Natural killer cell treated with Interleukin-12 subunit alpha and Interleukin-12 subunit beta and Interleukin-15 and Interleukin-18, amount 100 ng/mL, for 72 hours (primary cell): ENCODE results near the gene ACO1. TPM values are rescaled to one million over a fixed set of nuclear protein-coding genes. Genes with fewer than 3 reads are reported as not detected.

Experiments
- ATAC-seq, 2 donors: fragments of 150-1000 bp; cut with Tn5 transposase in 1 of 2; sonication (Bioruptor Pico), chemical (Tn5 transposase) in 1 of 2; 2 replicates each; pipeline ENCODE4 v1.10.0; 2021
- DNase-seq: peaks from one replicate; pipeline ENCODE4 v3.0.0; 2022; ENCODE audit warnings: low spot score
- H3K27ac Mint-ChIP-seq, 2 donors: 1 replicate in 1 of 2; 2 replicates in 1 of 2; pipeline ENCODE4 v1.8.0; 2022; ENCODE audit warnings: mixed read lengths in 2 of 2, mild to moderate bottlenecking in 1 of 2, moderate library complexity in 1 of 2
- H3K27me3 Mint-ChIP-seq, 2 donors: 1 replicate in 1 of 2; 2 replicates in 1 of 2; pipeline ENCODE4 v1.8.0; 2022; ENCODE audit warnings: mixed read lengths in 2 of 2
- H3K36me3 Mint-ChIP-seq: one replicate; pipeline ENCODE4 v1.8.0; 2022; ENCODE audit warnings: mixed read lengths
- H3K4me1 Mint-ChIP-seq, 2 donors: 1 replicate in 1 of 2; 2 replicates in 1 of 2; pipeline ENCODE4 v1.8.0; 2022; ENCODE audit warnings: low read depth in 2 of 2, mixed read lengths in 2 of 2, mild to moderate bottlenecking in 1 of 2
- H3K4me3 Mint-ChIP-seq: one replicate; pipeline ENCODE4 v1.8.0; 2022; ENCODE audit warnings: mixed read lengths
- H3K9me3 Mint-ChIP-seq: 2 replicates; pipeline ENCODE4 v1.8.0; 2022; ENCODE audit warnings: mixed read lengths
- total RNA-seq, 2 donors: library from RNA; stranded (reverse); gene quantifications; one replicate each; pipeline ENCODE4 v1.2.3, GENCODE V29; 2022

ACO1 gene
- total RNA-seq, 2 donors from 2014 or later, result 10.9 to 12.1 TPM

DNA sequence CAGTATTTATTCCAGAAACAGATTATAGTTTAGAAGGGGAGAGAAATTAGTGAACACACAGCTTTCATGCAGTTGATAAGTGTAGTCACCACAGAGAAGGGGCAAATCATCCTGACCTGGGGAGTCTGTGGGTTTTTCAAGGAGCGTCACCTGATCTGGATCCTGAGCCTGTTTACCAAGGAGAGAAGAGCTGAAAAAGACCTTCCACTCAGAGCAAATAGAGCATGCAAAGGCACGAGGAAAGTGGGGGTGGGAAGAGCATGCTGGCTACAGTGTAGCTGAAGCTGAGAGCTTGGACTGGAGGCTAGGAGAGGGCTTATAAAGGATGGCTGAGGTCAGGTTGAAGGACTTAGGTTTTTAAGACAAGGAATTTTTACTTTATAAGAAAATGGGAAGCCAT is 30.4 kb downstream of the ACO1 start:
- H3K4me3 Mint-ChIP-seq, result no peak overlapping the region
- no peaks in the 10 kb centered on the region for H3K9me3 Mint-ChIP-seq
- no peaks in the 10 kb centered on the region for H3K27me3 Mint-ChIP-seq
- H3K27ac Mint-ChIP-seq, result no peak overlapping the region
- H3K36me3 Mint-ChIP-seq, result peaks cover 9% of the 10 kb centered on the region
- DNase-seq (no peak), ATAC-seq (no peak)
- no peaks in the 10 kb centered on the region for H3K4me1 Mint-ChIP-seq

GRCh38 chr9:32419921-32420320 is 35.5 kb downstream of the ACO1 start:
- no peaks in the 10 kb centered on the region for H3K27me3 Mint-ChIP-seq
- no peak overlapping the region for H3K4me3 Mint-ChIP-seq
- no peak overlapping the region for H3K27ac Mint-ChIP-seq

GRCh38 chr9:32422237-32422806 is 37.9 kb downstream of the ACO1 start:
- DNase-seq (no peak), ATAC-seq (no peak)
- H3K36me3 Mint-ChIP-seq, result peaks cover 6% of the 10 kb centered on the region
- H3K4me1 Mint-ChIP-seq, result peaks cover 0 to 3% of the 10 kb centered on the region in 2 donors
- no peaks in the 10 kb centered on the region for H3K9me3 Mint-ChIP-seq
- H3K27ac Mint-ChIP-seq, result no peak overlapping the region
- H3K4me3 Mint-ChIP-seq, result no peak overlapping the region
- no peaks in the 10 kb centered on the region for H3K27me3 Mint-ChIP-seq

More at GRCh38 chr9:32419921-32420320, 35.5 kb downstream of the ACO1 start:
- H3K4me1 Mint-ChIP-seq, result no peaks in the 10 kb centered on the region
- no peak for DNase-seq
- no peak for ATAC-seq
- no peaks in the 10 kb centered on the region for H3K9me3 Mint-ChIP-seq
- H3K36me3 Mint-ChIP-seq, result peaks cover 6% of the 10 kb centered on the region

GRCh38 chr9:32423371-32423770 is 38.9 kb downstream of the ACO1 start:
- no peaks in the 10 kb centered on the region for H3K36me3 Mint-ChIP-seq
- DNase-seq (no peak), ATAC-seq (no peak)
- no peaks in the 10 kb centered on the region for H3K27me3 Mint-ChIP-seq
- no peak overlapping the region for H3K4me3 Mint-ChIP-seq
- H3K4me1 Mint-ChIP-seq, result peaks cover 0 to 3% of the 10 kb centered on the region in 2 donors
- H3K27ac Mint-ChIP-seq, result no peak overlapping the region
- no peaks in the 10 kb centered on the region for H3K9me3 Mint-ChIP-seq

GRCh38 chr9:32424616-32425015 is 40.2 kb downstream of the ACO1 start:
- no peaks in the 10 kb centered on the region for H3K27me3 Mint-ChIP-seq
- no peak for DNase-seq
- ATAC-seq, result no peak
- H3K9me3 Mint-ChIP-seq, result no peaks in the 10 kb centered on the region
- H3K4me3 Mint-ChIP-seq, result no peak overlapping the region
- no peaks in the 10 kb centered on the region for H3K36me3 Mint-ChIP-seq
- peaks cover 0 to 3% of the 10 kb centered on the region in 2 donors for H3K4me1 Mint-ChIP-seq
- no peak overlapping the region for H3K27ac Mint-ChIP-seq

DNA sequence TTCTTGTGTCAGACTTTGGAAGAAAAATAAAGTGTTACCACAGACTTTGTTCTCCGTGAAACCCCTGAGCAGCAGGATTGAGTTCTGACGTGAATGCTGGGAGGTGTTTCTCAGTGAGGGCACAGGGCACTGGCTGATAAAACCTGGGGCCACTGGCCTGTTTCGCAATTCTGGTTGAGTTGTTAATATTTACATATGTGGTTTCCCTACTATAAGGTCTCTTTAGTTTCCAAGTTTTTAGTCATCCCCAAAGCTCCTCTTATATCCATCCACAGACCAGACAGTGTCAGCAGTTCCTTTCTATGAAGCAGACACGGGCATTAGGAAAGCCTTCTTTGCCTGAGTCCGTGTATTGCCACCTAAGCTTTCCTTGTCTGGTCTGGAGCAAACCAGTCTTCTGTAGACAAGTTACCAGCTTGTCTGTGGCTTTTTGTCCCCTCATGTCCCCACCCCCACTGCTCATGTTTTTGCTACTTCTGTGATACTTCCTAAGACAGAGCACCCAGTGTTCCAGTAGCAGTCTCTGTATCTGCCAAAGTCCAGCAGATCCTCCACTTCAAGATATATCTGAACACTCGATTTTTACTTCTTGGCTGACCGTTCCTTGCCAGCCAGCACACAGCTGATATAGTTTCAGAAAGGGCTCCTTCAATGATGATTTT is 42.0 kb downstream of the ACO1 start:
- no peak overlapping the region for H3K4me3 Mint-ChIP-seq
- no peak overlapping the region for H3K27ac Mint-ChIP-seq
- H3K36me3 Mint-ChIP-seq, result no peaks in the 10 kb centered on the region
- no peaks in the 10 kb centered on the region for H3K9me3 Mint-ChIP-seq
- ATAC-seq, result no peak
- H3K4me1 Mint-ChIP-seq, result peaks cover 0 to 3% of the 10 kb centered on the region in 2 donors
- no peaks in the 10 kb centered on the region for H3K27me3 Mint-ChIP-seq
- no peak for DNase-seq

GRCh38 chr9:32427111-32427873 is 42.8 kb downstream of the ACO1 start:
- ATAC-seq (peak in 1 of 2 donors; percentile 27), DNase-seq (no peak)
- Mint-ChIP-seq H3K36me3 (no peaks in the 10 kb centered on the region), H3K27ac (no peak overlapping the region), H3K9me3 (no peaks in the 10 kb centered on the region), H3K4me3 (no peak overlapping the region), H3K27me3 (no peaks in the 10 kb centered on the region), H3K4me1 (peaks cover 0 to 3% of the 10 kb centered on the region in 2 donors)

- Mint-ChIP-seq H3K27me3 (no peaks in the 10 kb centered on the region), H3K27ac (no peak overlapping the region), H3K9me3 (no peaks in the 10 kb centered on the region), H3K4me1 (peaks cover 0 to 3% of the 10 kb centered on the region in 2 donors), H3K36me3 (no peaks in the 10 kb centered on the region), H3K4me3 (no peak overlapping the region)
- ATAC-seq (no peak), DNase-seq (no peak)
These were observed 46.3 kb downstream of the ACO1 start for GRCh38 chr9:32430720-32431119.

DNA sequence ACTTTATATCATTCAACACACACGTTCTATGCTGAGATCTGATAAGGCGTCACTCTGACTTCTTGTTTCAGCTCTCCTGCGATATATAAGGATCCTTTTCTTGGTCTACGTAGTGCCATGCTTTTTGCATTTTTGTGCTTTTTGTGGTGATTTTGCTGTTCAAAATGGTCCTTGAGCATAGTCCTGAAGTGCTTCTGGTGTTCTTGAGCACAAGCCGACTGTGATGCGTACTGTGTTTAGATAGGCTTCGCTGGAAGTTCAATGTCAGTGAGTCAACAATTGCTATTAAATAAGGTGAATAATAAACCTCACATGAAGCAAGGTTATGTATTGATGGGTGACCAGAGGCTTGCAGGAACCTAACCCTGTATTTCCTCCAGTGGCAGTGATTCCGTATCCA is 46.8 kb downstream of the ACO1 start:
- ATAC-seq (no peak), DNase-seq (no peak)
- Mint-ChIP-seq H3K36me3 (peaks cover 2% of the 10 kb centered on the region), H3K27me3 (no peaks in the 10 kb centered on the region), H3K4me3 (no peak overlapping the region), H3K27ac (no peak overlapping the region), H3K9me3 (no peaks in the 10 kb centered on the region), H3K4me1 (peaks cover 0 to 3% of the 10 kb centered on the region in 2 donors)

- Mint-ChIP-seq H3K4me1 (no peaks in the 10 kb centered on the region), H3K36me3 (peaks cover 6% of the 10 kb centered on the region)
- no peak for DNase-seq
These were observed 47.6 kb downstream of the ACO1 start for GRCh38 chr9:32431940-32432555.

DNA sequence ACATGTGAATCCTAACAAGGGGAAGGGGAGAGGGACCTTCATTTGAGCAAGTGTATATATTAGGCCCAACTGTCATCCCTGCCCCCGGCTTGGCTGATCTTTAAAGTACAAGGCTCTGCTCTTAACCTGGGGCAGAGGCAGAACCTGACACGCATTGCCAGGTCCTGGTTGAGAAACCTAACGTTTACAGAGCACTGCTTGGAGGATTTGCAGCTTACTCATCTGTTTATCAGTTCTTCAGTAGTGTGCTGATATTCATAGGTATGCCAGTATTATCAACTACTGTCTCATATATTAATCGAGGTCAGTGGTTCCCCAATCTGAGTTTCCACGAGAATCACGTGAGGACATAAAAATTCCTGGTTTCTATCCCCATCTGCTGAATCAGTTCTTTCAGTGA is 50.4 kb downstream of the ACO1 start:
- ATAC-seq (no peak), DNase-seq (no peak)
- Mint-ChIP-seq H3K27me3 (no peaks in the 10 kb centered on the region), H3K36me3 (peaks cover 6% of the 10 kb centered on the region), H3K9me3 (no peaks in the 10 kb centered on the region), H3K4me1 (no peaks in the 10 kb centered on the region), H3K27ac (no peak overlapping the region), H3K4me3 (no peak overlapping the region)

More at GRCh38 chr9:32431940-32432555, 47.6 kb downstream of the ACO1 start:
- H3K27ac Mint-ChIP-seq, result no peak overlapping the region
- no peak overlapping the region for H3K4me3 Mint-ChIP-seq
- no peak for ATAC-seq
- H3K27me3 Mint-ChIP-seq, result no peaks in the 10 kb centered on the region
- H3K9me3 Mint-ChIP-seq, result no peaks in the 10 kb centered on the region

DNA sequence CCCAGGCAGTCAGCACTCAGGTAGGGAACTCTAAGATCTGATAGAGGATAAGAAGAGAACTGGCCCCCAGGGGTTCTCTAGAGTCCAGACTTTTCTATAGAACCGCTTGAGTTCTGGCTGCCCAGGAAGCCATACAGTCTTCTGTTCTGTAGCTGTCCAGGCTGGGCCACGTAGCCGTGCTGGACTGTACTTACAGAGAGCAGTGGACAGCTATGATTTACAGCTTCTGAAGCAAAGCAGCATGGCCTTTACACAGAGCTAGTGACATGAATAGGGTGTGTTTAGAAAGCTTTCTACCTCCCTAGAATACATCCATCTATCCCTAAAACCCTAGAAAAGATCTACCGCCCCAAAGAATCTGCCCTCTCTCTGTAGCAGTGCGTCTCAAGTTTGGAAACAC is 57.2 kb downstream of the ACO1 start:
- ATAC-seq (no peak), DNase-seq (no peak)
- H3K4me3 Mint-ChIP-seq, result no peak overlapping the region
- no peaks in the 10 kb centered on the region for H3K27me3 Mint-ChIP-seq
- H3K9me3 Mint-ChIP-seq, result no peaks in the 10 kb centered on the region
- H3K36me3 Mint-ChIP-seq, result peaks cover 8% of the 10 kb centered on the region
- H3K27ac Mint-ChIP-seq, result no peak overlapping the region
- no peaks in the 10 kb centered on the region for H3K4me1 Mint-ChIP-seq

- no peak for ATAC-seq
- Mint-ChIP-seq H3K27me3 (no peaks in the 10 kb centered on the region), H3K4me1 (no peaks in the 10 kb centered on the region), H3K36me3 (peaks cover 14% of the 10 kb centered on the region), H3K4me3 (no peak overlapping the region), H3K9me3 (no peaks in the 10 kb centered on the region), H3K27ac (no peak overlapping the region)
- DNase-seq, result no peak
These were observed 58.0 kb downstream of the ACO1 start for GRCh38 chr9:32442433-32442832.

DNA sequence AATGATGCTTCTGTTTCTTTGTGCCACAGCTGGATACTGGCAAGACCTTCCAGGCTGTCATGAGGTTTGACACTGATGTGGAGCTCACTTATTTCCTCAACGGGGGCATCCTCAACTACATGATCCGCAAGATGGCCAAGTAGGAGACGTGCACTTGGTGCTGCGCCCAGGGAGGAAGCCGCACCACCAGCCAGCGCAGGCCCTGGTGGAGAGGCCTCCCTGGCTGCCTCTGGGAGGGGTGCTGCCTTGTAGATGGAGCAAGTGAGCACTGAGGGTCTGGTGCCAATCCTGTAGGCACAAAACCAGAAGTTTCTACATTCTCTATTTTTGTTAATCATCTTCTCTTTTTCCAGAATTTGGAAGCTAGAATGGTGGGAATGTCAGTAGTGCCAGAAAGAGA is 65.5 kb downstream of the ACO1 start:
- ATAC-seq, result no peak
- Mint-ChIP-seq H3K36me3 (peaks cover 22% of the 10 kb centered on the region), H3K4me1 (no peaks in the 10 kb centered on the region), H3K27ac (no peak overlapping the region), H3K27me3 (no peaks in the 10 kb centered on the region), H3K9me3 (no peaks in the 10 kb centered on the region), H3K4me3 (no peak overlapping the region)
- DNase-seq, result no peak
